ES-I3 (cell line): ENCODE data around the gene SYNE1.

Experiments used
- H3K36me3 ChIP-seq: 2 replicates; pipeline ENCODE4 v1.6.1; 2013; ENCODE audit warnings: mild to moderate bottlenecking, low read length, control low read depth, moderate library complexity; ENCODE audit not compliant: insufficient read depth
- H3K4me1 ChIP-seq: 2 replicates; pipeline ENCODE4 v1.6.1; 2013; ENCODE audit warnings: mild to moderate bottlenecking, control low read depth, low read length; ENCODE audit not compliant: insufficient read depth
- H3K9ac ChIP-seq: 2 replicates; pipeline ENCODE4 v1.6.1; 2013; ENCODE audit warnings: low read depth, mild to moderate bottlenecking, low read length, moderate library complexity
- H3K9me3 ChIP-seq: 2 replicates; pipeline ENCODE4 v1.6.1; 2013; ENCODE audit warnings: mild to moderate bottlenecking, low read length, moderate library complexity; ENCODE audit not compliant: control insufficient read depth, insufficient read depth

Gene SYNE1

GRCh38 chr6:152598901-152599537, 38.1 kb downstream of the SYNE1 start:
- H3K4me1 ChIP-seq, result no peaks in the 10 kb centered on the region
- H3K9me3 ChIP-seq, result peaks cover 5% of the 10 kb centered on the region
- no peak overlapping the region for H3K9ac ChIP-seq
- no peaks in the 10 kb centered on the region for H3K36me3 ChIP-seq

DNA sequence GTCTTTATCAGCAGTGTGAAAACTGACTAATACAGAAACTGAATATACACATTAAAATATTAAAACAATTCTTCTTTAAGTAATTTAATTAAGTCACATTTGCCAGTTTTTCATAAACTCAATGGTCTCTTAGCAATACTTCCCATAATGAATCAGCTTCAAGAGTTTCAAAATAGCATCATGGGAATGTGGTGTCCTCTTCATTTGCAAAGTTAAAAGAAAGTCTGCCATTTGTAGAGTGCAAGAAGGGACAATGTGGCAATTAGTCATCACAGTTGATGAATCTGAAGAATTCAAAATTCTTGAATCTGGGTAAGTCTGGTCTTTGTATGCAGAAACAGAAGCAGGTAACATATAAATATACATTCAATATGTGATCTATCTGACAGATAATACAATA, 38.7 kb downstream of the SYNE1 start:
- H3K36me3 ChIP-seq, result no peaks in the 10 kb centered on the region
- H3K4me1 ChIP-seq, result no peaks in the 10 kb centered on the region
- H3K9me3 ChIP-seq, result peaks cover 5% of the 10 kb centered on the region
- H3K9ac ChIP-seq, result no peak overlapping the region

GRCh38 chr6:152596726-152597125, 40.4 kb downstream of the SYNE1 start:
- Histone ChIP-seq H3K9ac (no peak overlapping the region), H3K36me3 (no peaks in the 10 kb centered on the region), H3K9me3 (peaks cover 5% of the 10 kb centered on the region), H3K4me1 (no peaks in the 10 kb centered on the region)

GRCh38 chr6:152595499-152595898, 41.7 kb downstream of the SYNE1 start:
- no peaks in the 10 kb centered on the region for H3K4me1 ChIP-seq
- H3K9ac ChIP-seq, result no peak overlapping the region
- H3K9me3 ChIP-seq, result peaks cover 5% of the 10 kb centered on the region
- no peaks in the 10 kb centered on the region for H3K36me3 ChIP-seq

DNA sequence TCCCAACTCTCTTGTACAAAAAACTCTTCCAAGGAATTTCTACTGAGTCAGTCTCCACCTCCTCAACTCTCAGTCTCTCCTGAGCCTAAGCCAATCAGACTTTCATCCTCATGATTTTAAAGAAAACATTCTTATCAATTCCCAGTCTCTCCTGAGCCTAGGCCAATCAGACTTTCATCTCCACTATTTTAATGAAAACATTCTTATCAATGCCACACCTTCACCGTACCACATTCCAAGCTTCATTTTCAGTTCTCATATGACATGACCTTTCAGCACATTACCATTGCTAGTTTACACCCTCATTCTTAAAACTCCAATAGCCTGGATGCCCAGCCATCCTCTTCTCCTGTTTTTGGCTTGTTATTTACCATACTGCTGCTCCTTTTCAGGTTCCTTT, 42.5 kb downstream of the SYNE1 start:
- Histone ChIP-seq H3K36me3 (no peaks in the 10 kb centered on the region), H3K4me1 (no peaks in the 10 kb centered on the region), H3K9ac (no peak overlapping the region), H3K9me3 (peaks cover 5% of the 10 kb centered on the region)

DNA sequence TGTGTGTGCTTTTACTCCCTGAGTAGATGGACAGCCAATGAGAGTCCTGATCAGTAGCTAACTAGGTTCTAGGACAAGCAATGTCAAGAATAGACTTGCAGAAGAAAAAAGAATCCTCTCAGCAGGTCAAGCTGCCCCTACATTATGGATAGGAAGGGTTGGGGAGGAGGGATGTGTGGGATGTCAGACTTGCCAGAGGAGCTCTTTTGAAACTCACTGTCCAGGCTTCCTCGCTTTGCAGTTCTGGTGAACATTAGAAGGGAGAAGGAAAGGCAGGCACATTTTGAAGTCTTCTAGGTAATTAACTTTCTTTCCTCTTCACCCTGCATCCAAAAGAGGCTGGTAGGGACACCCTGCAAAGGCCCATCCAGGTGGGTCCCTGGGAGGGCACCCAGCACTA, 48.7 kb downstream of the SYNE1 start:
- Histone ChIP-seq H3K9ac (no peak overlapping the region), H3K4me1 (no peaks in the 10 kb centered on the region), H3K9me3 (no peaks in the 10 kb centered on the region; the same call in 1 of the 2 replicates), H3K36me3 (no peaks in the 10 kb centered on the region)

DNA sequence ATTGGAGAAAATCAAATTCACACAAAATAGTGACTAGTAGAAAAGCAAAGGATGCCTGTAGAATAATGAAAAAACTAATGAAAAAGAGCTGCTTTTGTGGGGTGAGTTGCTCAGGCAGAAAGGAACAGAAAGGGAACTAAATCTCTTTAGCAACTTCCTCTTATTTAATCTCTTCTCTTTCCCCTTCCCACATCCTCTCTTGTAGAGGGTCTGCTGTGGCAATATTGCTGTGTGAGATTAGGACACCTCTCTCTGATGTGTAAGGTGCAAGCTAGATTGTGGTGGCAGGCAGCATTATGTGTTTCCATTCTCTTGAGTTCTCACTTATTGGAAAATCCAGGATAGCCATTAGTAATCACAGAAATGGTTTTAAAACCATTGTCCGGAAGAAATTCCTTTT, 49.7 kb downstream of the SYNE1 start:
- no peak overlapping the region for H3K9ac ChIP-seq
- H3K9me3 ChIP-seq, result no peaks in the 10 kb centered on the region; the same call in 1 of the 2 replicates

DNA sequence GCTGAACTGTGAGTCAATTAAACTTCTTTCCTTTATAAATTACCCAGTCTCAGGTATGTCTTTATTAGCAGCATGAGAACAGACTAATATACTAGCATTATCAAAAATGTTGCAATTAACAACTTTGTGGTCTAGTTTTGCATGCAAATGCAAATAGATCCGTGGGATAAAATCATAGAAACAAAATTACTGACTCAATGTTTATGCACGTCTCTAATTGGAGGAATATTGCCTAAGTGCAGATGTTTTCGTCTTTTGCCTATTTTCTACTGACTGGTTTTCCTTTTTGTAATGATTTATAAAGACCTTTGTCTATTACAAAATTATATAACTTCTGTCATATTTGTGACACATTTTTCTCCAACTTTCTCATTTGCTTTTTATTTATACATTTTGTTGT, 51.9 kb downstream of the SYNE1 start:
- Histone ChIP-seq H3K9me3 (no peaks in the 10 kb centered on the region), H3K36me3 (no peaks in the 10 kb centered on the region), H3K9ac (no peak overlapping the region), H3K4me1 (no peaks in the 10 kb centered on the region)

More for the DNA sequence above, 49.7 kb downstream of the SYNE1 start:
- no peaks in the 10 kb centered on the region for H3K4me1 ChIP-seq
- no peaks in the 10 kb centered on the region for H3K36me3 ChIP-seq

GRCh38 chr6:152583888-152584287, 53.3 kb downstream of the SYNE1 start:
- no peaks in the 10 kb centered on the region for H3K4me1 ChIP-seq
- H3K9me3 ChIP-seq, result no peaks in the 10 kb centered on the region
- H3K9ac ChIP-seq, result no peak overlapping the region
- no peaks in the 10 kb centered on the region for H3K36me3 ChIP-seq

GRCh38 chr6:152576525-152576924, 60.6 kb downstream of the SYNE1 start:
- Histone ChIP-seq H3K4me1 (no peaks in the 10 kb centered on the region; the same call in 1 of the 2 replicates), H3K9ac (no peak overlapping the region), H3K36me3 (no peaks in the 10 kb centered on the region), H3K9me3 (no peaks in the 10 kb centered on the region)

- H3K4me1 ChIP-seq, result peaks cover under 1% of the 10 kb centered on the region; the same call in 1 of the 2 replicates
- H3K36me3 ChIP-seq, result no peaks in the 10 kb centered on the region
- no peaks in the 10 kb centered on the region for H3K9me3 ChIP-seq
- no peak overlapping the region for H3K9ac ChIP-seq
These were observed 61.5 kb downstream of the SYNE1 start for GRCh38 chr6:152575621-152576150.

DNA sequence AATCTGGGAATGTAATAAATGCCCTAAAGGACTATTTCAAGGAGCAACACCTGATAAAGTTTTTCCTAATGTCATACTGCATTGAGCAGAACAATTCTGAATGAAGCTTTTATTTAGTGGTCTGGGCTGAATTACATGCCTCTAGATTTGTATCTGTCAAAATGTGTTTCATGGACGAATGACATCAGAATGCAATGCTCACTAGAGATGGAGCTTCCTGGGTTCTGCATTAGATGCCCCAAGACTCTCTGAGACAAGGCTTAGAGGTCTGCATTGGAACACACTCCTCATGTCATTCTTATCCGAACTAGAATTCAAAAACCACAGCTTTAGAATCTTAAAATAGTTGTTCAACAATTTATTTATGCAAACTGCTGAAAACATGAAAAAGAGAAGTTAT, 62.0 kb downstream of the SYNE1 start:
- H3K9me3 ChIP-seq, result no peaks in the 10 kb centered on the region
- peaks cover 4% of the 10 kb centered on the region; the same call in 1 of the 2 replicates for H3K4me1 ChIP-seq
- H3K9ac ChIP-seq, result no peak overlapping the region
- H3K36me3 ChIP-seq, result no peaks in the 10 kb centered on the region

- Histone ChIP-seq H3K9ac (no peak overlapping the region), H3K9me3 (no peaks in the 10 kb centered on the region), H3K36me3 (no peaks in the 10 kb centered on the region), H3K4me1 (peaks cover 4% of the 10 kb centered on the region; the same call in 1 of the 2 replicates)
These were observed 63.4 kb downstream of the SYNE1 start for GRCh38 chr6:152573762-152574161.

- Histone ChIP-seq H3K9ac (no peak overlapping the region), H3K4me1 (peaks cover 4% of the 10 kb centered on the region; the same call in 1 of the 2 replicates), H3K36me3 (no peaks in the 10 kb centered on the region), H3K9me3 (no peaks in the 10 kb centered on the region)
These were observed 64.6 kb downstream of the SYNE1 start for GRCh38 chr6:152572338-152573088.

- no peaks in the 10 kb centered on the region for H3K36me3 ChIP-seq
- no peak overlapping the region for H3K9ac ChIP-seq
- no peaks in the 10 kb centered on the region for H3K9me3 ChIP-seq
- peaks cover 4% of the 10 kb centered on the region; the same call in 1 of the 2 replicates for H3K4me1 ChIP-seq
These were observed 65.2 kb downstream of the SYNE1 start for GRCh38 chr6:152571943-152572337.
